NCI-H2196 (cell line): ENCODE data around the gene IFI6.
A peak's percentile ranks its signal among the peaks of the same experiment; 100 is the strongest.
"Not testable (repeated sequence)": the region's sequence is repeated elsewhere in the genome, so short reads cannot be mapped to it uniquely, and the experiment has no call there.

Source experiments
- DNase-seq: peaks from one replicate; lab custom pipeline; 2025; ENCODE audit not compliant: unreplicated experiment; lab: John Stamatoyannopoulos, UW

IFI6 gene, protein sequence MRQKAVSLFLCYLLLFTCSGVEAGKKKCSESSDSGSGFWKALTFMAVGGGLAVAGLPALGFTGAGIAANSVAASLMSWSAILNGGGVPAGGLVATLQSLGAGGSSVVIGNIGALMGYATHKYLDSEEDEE

DNA sequence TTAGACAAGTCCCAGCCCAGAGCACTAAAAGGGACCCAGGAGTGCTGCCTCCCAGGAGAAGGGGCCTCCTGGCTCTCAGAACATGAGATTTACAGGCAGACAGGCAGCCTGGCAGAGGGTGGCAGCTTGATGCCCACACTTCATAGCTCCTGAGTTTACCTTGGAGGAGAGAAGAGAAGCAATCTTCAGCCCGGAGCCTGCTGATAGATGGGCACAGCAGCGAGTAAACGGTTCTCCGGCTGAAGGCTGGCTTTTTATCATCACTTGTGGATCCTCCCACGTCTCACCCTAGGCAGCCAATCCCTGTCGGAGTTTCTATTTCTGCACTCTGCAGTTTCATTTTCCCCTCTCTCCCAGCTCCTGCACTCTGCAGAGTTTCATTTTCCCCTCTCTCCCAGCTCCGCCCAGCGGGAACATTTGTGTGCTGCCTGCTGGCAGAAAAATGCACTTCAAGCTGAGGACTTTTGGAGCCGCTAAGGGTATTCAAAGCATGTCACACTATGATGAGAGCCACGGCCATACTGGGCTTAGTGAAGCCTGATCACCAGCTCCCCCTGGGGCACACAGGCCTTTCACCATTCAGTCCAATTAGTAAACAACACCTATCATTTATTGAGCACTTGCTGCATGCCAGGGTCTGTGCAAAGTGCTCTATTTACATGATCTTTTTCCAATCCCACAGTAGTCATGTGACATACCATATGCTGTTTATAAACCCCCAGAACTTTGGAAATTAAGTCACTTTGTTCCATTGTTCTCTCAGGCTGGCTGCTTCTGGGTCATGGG lies at the start of gene IFI6:
Gene IFI6 (minus strand): TSS at position 229 of the 786 bp plus-strand sequence. CDS start 2,878 bp downstream, outside the sequence.
- peak; percentile 96 for DNase-seq

DNA sequence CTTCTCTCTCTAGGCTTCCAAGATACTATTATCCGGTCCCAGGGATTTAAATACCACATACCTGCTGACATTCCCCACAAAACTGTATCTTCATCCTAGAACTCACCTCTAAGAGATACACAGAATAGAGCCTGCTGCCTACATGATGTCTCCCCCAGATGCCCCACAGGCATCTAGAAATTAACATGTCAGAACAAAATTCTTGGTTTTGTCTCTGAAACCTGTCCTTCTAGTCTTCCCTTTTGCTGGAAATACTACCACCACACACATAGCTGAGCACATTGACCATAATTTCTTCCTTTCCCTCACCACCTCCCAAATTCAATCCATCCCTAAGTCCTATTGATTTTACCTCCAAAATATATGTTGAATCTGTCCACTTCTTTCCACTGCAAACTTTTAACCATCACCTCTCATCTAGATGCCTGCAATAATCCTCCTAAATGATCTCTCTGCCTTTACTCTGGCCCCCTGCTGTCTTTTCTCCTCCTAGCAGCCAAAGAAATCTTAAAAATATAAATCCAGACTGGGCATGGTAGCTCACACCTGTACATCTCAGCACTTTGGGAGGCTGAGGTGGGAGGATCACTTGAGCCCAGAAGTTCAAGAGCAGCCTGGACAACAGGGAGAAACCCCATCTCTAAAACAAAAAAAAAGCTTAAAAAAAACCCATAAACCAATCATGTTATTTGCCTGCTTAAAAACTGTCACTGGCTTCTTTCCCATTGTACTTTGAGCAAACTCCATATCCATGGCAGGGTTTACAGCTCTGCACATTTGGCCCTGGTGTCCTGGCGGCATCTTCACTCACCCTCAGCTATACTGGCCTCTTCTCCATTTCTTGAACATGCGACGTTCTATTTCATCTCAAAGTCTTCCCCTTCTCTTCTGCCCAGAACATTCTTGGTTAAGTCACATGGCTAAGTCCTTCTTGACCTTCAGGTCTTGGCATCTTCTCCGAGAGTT lies 47.6 kb upstream of the IFI6 start:
- no peak for DNase-seq

DNA sequence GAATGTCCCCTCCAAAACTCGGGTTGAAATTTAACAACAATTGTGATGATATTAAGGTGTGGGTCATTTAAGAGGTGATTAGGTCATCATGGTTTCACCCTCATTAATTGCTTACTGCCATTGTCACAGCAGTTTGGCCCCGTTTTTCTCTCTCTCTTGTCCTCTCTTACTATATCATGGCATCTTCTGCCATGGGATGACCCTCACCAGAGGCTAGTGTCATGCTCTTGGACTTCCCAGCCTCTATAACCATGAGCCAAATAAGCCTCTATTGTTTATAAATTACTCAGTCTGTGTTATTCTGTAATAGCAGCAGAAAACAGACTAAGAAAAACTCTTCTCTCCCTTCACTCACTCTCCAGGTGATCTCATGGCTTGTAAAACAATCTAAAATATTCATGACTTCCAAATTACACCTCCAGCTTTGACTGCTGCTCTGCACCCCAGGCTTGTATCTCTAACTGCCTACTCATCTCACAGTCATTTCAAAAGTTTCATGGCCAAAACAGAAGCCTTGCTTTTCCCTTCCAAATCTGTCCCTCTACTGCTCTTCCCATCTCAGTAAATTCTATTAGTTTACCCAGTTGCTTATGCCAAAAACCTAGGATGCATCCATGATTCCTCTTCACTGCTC lies 44.4 kb upstream of the IFI6 start:
- no peak for DNase-seq

DNA sequence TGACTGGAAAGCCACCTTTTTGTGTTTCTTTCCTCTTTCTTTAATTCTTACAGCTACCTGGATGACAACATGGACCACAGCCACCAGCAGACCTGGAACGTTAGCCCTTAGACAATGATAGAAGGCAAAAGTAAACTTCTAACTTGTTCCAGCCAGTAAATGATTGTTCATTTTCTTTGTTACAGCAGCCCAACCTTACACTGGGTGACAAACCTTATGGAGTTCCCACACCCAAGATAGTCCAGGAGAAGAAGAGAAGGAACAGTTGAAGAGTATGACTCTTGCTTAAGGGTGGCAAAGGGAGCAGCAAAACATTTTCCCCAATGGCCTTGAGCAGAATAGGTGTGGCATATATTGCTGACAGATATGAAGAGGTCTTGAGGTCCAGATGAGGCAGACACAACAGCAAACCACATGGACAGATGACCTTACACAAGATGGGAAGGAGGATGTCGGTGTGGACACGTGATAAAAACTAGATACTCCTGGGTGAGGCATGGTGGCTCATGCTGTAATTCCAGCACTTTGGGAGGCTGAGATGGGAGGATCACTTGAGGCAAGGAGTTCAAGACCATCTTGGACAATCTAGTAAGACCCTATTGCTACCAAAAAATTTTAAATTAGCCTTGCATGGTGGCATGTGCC lies 42.0 kb upstream of the IFI6 start:
- no peak for DNase-seq

DNA sequence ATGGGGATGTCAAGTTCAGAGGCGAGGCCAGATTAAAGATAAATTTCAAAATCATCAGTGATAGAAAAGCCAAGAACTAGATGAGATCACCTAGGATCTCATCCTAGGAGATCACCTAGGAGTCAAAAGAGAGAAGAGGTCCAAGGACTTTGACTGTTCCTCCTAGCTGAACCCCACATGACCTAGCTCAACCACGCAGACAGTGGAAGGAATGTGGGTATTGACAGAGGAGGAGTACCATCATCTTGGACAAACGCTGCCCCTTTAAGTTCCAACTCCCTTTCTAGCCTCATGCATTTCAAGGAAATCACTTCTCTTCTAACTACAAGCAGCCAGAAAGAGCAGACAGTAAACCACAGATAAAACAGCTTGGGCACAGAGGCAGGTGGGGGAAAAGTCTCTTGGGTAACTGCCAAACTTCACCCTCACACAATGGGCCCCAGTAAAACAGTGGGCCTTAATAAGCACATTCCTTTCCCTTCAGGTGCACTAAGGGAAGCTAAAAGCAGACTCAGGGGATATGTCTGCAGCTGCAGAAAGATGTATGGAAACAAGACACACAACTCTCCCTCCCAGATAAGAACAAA lies 41.2 kb upstream of the IFI6 start:
- no peak for DNase-seq

DNA sequence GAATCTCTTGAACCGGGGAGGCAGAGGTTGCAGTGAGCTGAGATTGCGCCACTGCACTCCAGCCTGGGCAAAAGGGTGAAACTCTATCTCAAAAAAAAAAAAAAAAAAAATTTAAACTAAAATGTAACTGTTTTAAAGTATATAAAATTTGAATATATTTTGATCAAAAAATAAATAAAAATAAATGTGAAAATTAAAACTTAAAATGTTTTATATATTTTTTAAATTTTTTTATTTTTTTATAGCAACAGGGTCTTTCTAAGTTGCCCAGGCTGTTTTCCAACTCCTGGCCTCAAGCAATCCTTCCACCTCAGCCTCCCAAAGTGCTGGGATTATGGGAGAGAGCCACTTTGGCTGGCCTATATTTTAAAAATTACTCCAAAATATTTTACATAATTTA lies 38.6 kb upstream of the IFI6 start:
- DNase-seq, result no peak

DNA sequence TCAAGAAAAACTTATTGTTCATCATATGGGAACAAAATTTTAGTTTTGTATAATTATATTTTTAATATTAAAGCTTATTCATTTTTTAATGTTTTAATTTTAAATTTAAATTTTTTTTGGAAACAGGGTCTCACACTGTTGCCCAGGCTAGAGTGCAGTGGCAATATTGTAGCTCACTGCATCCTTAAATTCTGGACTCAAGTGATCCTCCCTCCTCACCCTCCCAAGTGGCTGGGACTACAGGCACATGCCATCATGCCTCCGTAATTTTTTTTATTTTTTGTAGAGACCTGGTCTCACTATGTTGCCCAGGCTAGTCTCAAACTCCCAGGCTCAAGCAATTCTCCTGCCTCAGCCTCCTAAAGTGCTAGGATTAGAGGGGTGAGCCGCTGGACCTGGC lies 33.6 kb upstream of the IFI6 start:
- DNase-seq, result no peak

DNA sequence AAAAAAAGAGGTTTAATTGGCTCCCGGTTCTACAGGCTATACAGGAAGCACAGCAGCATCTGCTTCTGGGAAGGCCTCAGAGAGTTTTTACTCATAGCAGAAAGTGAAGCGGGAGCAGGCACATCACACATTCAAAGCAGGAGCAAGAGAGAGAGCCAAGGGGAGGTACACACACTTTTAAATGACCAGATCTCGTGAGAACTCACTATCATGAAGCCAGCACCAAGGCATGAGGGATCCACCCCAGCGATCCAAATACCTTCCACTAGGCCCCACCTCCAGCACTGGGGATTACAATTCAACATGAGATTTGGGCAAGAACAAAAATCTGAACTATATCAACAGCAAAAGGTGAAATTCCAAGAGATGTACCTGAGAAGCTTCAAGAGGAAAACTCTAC lies 33.0 kb upstream of the IFI6 start:
- DNase-seq, result no peak

DNA sequence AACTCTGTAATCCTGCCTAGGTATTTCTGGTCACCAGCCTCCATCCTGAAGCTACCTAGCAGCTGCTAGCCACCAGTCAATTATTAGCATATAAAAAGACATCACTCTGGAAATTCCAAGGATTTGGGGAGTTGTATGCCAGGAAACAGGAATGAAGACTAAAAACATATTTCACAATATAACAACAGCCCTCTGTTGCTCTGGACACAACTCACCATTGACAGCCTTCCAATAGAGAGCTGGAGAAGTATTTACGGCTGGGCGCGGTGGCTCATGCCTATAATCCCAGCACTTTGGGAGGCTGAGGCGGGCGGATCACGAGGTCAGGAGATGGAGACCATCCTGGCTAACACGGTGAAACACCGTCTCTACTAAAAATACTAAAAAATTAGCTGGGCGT lies 24.8 kb upstream of the IFI6 start:
- DNase-seq, result not testable (repeated sequence)

DNA sequence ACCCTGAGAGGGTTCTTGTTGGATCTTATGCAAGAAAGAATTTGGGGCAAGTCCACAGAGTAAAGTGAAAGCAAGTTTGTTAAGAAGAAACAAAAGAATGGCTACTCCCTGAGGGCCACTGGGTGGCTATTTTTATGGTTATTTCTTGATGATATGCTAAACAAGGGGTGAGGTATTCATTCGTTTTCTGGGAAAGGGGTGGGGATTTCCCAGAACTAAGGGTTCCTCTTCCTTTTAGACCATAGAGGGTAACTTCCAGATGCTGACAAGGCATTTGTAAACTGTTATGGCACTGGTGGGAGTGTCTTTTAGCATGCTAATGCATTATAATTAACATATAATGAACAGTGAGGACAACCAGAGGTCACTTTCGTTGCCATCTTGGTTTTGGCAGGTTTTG lies 18.2 kb upstream of the IFI6 start:
- DNase-seq, result no peak

DNA sequence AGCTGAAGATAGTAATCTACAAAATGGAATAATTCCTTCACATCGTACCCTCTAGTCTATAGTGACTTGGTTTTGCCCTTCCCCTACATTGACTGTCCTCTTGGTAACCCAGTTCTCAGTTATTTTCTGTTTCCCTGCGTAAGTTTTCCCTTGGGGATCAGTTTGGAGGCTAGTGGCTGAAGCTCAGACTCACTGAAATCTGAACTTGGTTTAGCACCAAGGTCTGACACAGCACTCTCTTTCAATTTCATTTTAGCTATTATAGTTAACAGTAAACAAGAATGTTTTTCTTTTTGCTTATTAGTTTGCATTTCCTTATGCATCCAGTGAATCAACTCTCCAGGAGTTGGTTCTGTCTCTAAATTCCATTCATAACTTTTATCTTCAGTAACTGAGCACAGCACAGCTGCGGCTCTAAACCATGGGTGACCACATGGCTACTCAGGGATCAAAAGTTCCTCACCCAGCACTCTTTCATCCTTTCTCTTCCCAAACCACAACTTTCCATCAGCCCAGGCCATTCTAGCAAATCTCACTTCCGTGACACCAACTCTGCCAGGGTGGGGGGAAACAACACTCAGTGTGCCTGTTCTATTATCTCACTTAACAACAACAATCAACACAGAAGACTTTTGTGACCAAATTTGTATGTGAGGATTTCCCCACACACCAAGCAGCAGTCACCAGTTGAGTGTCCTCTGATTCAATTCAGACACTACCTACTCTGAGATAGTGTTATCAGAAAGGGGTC lies 17.6 kb upstream of the IFI6 start:
- no peak for DNase-seq

DNA sequence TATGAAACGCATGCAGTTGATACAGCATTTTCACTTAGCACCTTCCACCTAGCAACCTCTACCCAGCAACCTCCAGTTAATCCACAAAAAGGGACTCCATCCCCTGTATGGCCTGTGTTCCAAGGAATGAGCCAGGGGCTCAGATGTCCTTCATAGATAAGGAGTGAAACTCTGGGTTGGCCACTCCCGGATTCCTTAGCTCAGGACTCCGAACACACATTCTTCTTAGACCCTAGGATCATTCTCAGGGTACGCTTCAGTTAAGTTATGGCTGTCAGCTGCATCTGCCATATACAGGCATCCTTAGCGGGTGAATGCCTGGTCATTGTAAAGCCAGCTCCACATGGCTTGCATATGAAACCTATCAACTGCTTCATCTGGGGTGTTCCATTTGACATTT lies 15.9 kb upstream of the IFI6 start:
- no peak for DNase-seq

DNA sequence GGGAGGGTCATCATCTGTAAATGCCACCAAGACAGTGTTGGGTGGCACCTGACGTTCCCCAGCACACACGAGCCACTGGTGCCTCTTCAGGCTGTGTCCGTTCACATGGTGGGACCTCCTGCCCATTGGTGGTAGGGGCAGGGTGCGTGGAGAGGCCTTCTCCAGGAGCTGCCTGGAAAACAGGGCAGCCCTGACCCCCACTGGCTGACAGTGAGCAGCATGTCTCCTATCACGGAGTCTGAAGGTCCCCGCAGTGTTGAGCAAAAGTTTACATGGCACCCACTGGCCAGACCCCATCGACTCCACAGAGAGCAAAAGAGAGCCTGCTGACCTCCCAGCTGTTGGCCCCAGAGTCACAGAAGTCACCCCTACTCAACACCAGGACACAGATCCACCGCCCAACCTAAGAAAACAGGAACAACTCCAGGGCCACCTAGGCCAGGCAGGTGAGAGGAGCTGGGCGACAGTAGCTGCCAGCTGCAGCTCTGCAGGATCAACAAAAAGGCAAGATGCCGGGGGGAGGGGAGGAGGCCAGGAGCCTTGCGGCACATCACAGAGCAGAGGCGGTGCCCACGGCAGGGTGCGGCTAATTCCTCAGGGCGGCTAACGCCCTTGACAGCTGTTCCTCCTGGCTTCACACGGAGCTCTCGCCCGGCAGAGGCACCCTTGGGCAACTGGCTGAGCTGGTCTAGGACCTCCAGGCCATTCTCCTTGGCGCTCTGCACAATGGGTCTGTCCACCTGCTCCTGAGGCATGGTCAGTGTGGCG lies 14.4 kb upstream of the IFI6 start:
- DNase-seq, result no peak

DNA sequence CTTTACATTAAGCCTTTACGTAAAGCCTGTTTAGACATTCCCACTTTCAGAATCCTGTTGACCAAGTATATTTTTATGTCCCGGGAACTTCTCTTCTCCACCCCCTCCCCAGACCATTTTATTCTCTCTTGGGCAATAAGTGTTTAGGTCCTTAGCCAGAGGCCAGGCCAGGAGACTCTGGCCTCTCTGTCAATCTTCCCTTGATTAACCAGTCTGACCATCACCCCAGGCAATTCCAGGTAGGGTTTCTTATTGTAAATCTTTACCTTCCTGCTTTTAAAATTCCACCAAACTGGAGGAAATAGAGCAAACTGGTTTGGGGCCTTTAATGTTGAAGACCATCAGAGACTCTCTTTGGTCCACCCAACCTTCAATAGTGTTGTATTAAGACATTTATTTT lies 12.2 kb upstream of the IFI6 start:
- no peak for DNase-seq

DNA sequence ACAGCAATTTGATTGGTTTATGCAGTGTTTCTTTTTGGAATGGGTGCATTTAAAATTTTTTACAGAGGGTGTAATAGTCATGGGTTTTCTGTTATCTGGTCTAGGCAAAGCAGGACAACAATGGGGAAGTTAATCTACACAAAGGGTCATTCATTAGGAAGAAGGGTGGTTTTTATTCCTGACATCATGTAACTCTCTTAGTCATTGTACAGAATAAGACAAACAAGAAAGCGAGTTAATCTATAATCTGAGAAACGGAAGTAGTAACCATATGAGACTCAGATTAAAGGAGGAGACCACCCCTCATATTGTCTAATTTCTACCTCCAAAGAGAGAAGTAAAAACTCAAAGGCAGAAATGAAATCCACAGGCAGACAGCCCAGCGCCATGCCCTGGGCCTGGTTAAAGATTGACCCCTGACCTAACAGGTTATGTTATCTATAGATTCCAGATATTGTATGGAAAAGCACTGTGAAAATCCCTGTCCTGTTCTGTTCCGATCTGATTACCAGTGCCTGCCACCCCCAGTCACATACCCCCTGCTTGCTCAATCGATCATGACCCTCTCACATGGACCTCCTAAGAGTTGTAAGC lies 10.5 kb upstream of the IFI6 start:
- no peak for DNase-seq

DNA sequence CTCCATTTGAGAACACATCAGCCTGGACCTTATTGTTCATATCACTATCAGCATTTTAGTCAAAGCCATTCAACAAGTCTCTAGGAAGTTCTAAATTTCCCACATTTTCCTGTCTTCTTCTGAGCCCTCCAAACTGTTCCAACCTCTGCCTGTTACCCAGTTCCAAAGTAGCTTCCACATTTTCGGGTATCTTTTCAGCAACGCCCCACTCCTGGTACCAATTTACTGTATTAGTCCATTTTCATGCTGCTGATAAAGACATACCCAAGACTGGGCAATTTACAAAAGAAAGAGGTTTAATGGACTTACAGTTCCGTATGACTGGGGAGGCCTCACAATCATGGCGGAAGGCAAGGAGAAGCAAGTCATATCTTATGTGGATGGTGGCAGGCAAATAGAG lies 9.6 kb upstream of the IFI6 start:
- not testable (repeated sequence) for DNase-seq

DNA sequence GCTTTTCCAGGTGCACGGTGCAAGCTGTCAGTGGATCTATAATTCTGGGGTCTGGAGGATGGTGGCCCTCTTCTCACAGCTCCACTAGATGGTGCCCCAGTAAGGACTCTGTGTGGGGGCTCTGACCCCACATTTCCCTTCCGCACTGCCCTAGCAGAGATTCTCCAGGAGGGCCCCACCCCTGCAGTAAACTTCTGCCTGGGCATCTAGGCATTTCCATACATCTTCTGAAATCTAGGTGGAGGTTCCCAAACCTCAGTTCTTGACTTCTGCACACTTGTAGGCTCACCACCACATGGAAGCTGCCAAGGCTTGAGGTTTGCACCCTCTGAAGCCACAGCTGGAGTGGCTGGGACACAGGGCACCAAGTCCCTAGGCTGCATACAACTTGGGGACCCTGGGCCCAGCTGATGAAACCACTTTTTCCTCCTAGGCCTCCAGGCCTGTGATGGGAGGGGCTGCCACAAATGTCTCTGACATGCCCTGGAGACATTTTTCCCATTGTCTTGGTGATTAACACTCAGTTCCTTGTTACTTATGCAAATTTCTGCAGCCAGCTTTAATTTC lies 8.3 kb upstream of the IFI6 start:
- not testable (repeated sequence) for DNase-seq

DNA sequence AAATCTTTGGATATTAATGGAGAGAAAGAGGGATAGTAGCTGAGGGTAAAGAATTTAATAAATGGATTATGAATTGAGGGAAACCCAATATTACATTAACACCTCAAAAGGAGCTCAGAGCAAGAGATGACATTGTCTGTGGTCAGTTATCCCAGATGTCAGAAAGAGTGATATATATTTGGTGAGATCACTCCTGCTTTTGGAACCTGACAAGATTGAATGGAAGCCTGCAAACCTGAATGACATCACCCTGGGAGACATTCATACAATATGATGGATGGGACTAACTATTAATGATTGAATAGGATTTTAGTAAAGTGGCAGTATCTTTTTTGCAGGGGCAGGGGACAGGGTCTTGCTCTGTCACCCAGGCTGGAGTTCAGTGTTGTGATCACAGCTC lies 6.8 kb upstream of the IFI6 start:
- no peak for DNase-seq
